ENCODE results near the gene BZW1. TPM values are rescaled to one million over a fixed set of nuclear protein-coding genes. Genes with fewer than 3 reads are reported as not detected.

BZW1 gene
- total RNA-seq, 4 donors from 2014 or later: 122 to 236 (median 133) TPM

- Histone ChIP-seq H3K36me3 (peaks cover 0 to 52% (median 5%) of the 10 kb centered on the region in 3 donors), H3K27me3 (no peaks in the 10 kb centered on the region), H3K4me1 (no peaks in the 10 kb centered on the region), H3K4me3 (no peak overlapping the region), H3K27ac (no peak overlapping the region), H3K9me3 (no peaks in the 10 kb centered on the region)
- no peak for DNase-seq
- no peak for TF ChIP-seq POLR2A (IDR thresholded peaks at IDR 0.05)
Measured at GRCh38 chr2:200821686-200822245, 10.1 kb downstream of the BZW1 start.

DNA sequence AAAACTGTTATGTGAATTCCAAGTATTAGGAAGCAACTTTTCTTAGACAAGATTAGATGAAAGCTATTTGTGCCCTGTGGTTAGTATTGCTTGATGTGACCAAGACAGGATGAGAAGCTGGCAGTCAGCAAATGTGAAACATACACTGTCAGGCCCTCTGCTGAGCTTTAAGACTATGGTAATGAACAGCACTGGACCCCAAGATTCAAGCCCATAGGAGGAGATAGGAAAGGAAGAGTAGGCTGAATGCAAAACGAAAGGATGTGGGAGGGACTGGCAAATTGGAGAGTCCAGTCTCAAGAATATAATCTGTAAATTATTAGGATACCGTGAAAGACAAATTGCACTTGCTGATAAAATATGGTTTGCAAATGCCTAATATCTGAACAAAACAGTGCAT lies 16.4 kb downstream of the BZW1 start:
- Histone ChIP-seq H3K27ac (no peak overlapping the region), H3K4me3 (no peak overlapping the region), H3K9me3 (no peaks in the 10 kb centered on the region), H3K36me3 (no peaks in the 10 kb centered on the region), H3K27me3 (no peaks in the 10 kb centered on the region), H3K4me1 (no peaks in the 10 kb centered on the region)
- DNase-seq: no peak
- no peak for TF ChIP-seq POLR2A (IDR thresholded peaks at IDR 0.05)
- TF ChIP-seq, protein P1, sequence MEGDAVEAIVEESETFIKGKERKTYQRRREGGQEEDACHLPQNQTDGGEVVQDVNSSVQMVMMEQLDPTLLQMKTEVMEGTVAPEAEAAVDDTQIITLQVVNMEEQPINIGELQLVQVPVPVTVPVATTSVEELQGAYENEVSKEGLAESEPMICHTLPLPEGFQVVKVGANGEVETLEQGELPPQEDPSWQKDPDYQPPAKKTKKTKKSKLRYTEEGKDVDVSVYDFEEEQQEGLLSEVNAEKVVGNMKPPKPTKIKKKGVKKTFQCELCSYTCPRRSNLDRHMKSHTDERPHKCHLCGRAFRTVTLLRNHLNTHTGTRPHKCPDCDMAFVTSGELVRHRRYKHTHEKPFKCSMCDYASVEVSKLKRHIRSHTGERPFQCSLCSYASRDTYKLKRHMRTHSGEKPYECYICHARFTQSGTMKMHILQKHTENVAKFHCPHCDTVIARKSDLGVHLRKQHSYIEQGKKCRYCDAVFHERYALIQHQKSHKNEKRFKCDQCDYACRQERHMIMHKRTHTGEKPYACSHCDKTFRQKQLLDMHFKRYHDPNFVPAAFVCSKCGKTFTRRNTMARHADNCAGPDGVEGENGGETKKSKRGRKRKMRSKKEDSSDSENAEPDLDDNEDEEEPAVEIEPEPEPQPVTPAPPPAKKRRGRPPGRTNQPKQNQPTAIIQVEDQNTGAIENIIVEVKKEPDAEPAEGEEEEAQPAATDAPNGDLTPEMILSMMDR (IDR thresholded peaks at IDR 0.05): no peak

DNA sequence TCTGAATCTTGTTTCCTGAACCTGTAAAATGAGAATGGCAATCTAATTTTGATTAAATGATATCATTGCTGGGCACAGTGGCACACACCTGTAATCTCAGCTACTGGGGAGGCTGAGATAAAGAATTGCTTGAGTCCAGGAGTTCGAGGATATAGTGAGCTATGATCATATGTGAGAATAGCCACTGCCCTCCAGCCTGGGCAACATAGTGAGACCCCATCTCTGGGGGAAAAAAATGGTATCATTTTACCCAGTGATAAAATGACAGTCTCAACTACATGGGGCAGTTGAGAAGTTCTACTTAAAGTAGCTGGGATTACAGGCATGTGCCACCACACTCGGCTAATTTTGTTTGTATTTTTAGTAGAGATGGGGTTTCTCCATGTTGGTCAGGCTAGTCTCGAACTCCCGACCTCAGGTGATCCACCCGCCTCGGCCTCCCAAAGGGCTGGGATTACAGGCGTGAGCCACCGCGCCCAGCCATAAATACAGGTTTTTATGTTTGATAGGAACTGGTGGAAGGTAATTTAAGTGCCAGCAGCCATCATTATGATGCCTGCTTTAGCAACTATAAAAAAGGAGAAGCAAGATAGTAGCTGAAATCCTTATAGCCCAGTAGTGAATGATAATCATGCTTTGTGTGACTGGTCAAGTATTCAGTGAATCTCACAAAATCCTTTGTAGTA lies 17.0 kb downstream of the BZW1 start:
- H3K4me3 ChIP-seq: no peak overlapping the region
- H3K4me1 ChIP-seq: no peaks in the 10 kb centered on the region
- DNase-seq: no peak
- H3K9me3 ChIP-seq: no peaks in the 10 kb centered on the region
- no peak for TF ChIP-seq POLR2A (IDR thresholded peaks at IDR 0.05)
- TF ChIP-seq, protein P1 (IDR thresholded peaks at IDR 0.05): no peak
- H3K27ac ChIP-seq: no peak overlapping the region
- no peaks in the 10 kb centered on the region for H3K36me3 ChIP-seq
- no peaks in the 10 kb centered on the region for H3K27me3 ChIP-seq

DNA sequence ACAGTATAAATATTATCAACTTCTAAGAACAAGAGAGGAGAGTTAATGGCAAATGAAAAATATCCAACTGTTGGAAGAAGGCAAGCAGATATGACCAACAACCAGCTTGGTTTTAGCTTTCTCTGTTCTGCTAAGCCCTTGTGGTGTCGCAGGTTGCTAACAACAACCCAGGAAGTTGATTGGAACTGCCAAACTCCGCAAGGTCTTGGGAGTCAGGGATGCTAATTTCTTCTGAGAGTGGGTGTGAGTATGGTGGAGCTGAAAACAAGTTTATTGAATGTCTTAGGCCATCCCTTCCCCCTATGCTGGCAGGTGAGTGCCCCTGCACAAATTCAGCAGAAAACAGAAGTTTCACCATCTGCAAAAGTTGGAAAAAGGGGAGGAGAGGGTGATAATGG lies 17.5 kb downstream of the BZW1 start:
- TF ChIP-seq, protein P1 (IDR thresholded peaks at IDR 0.05): no peak
- TF ChIP-seq POLR2A (IDR thresholded peaks at IDR 0.05): no peak
- Histone ChIP-seq H3K4me3 (no peak overlapping the region), H3K27ac (no peak overlapping the region), H3K9me3 (no peaks in the 10 kb centered on the region), H3K27me3 (no peaks in the 10 kb centered on the region), H3K4me1 (no peaks in the 10 kb centered on the region), H3K36me3 (no peaks in the 10 kb centered on the region)
- no peak for DNase-seq

- Histone ChIP-seq H3K4me1 (no peaks in the 10 kb centered on the region), H3K27ac (no peak overlapping the region), H3K36me3 (no peaks in the 10 kb centered on the region), H3K9me3 (peaks cover 0 to 8% (median 0%) of the 10 kb centered on the region in 4 donors), H3K27me3 (no peaks in the 10 kb centered on the region), H3K4me3 (no peak overlapping the region)
- no peak for DNase-seq
- TF ChIP-seq, protein P1 (IDR thresholded peaks at IDR 0.05): no peak
- no peak for TF ChIP-seq POLR2A (IDR thresholded peaks at IDR 0.05)
Measured at GRCh38 chr2:200834701-200835100, 23.0 kb downstream of the BZW1 start.

DNA sequence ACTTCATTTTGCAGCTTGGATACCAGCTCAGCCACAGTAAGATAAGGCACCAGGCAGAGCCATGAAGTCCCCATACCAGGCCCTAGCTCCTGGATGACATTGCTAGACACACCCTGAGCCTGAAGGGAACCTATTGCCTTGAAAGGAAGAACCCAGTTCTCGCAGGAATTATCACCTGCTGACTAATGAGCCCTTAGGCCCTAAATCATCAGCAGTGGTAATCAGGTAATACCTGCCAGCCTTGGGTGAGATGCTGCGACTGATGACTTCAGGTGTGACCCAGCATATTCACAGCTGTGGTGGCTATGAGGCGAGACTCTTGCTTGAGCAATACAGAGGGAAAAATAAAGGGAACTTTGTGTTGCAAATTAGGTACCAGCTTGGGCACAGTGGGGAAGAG lies 27.8 kb downstream of the BZW1 start:
- no peak overlapping the region for H3K4me3 ChIP-seq
- peaks cover 0 to 8% (median 0%) of the 10 kb centered on the region in 4 donors for H3K9me3 ChIP-seq
- no peak overlapping the region for H3K27ac ChIP-seq
- H3K4me1 ChIP-seq: no peaks in the 10 kb centered on the region
- no peak for TF ChIP-seq POLR2A (IDR thresholded peaks at IDR 0.05)
- TF ChIP-seq, protein P1 (IDR thresholded peaks at IDR 0.05): no peak
- H3K36me3 ChIP-seq: no peaks in the 10 kb centered on the region
- DNase-seq: no peak
- H3K27me3 ChIP-seq: no peaks in the 10 kb centered on the region
